Spleen (tissue), 7 donors: ENCODE measurements around the gene FBXO10.

Experiments used
- POLR2A ChIP-seq, 3 donors: fragments of 450-650 bp; IDR thresholded peaks; one replicate each; pipeline ENCODE4 v1.5.1; 2017; ENCODE audit warnings: antibody characterized with exemption in 3 of 3, mild to moderate bottlenecking in 1 of 3
- POLR2AphosphoS5 ChIP-seq, 3 donors: sonication (generic); formaldehyde crosslinking; IDR thresholded peaks; one replicate each; pipeline ENCODE4 v1.5.1; 2017; ENCODE audit warnings: antibody characterized with exemption in 3 of 3
- TF ChIP-seq, protein P1 (sequence below), 11 experiments: fragments of 200-600 bp in 7 of 11; fragments of 450-650 bp in 4 of 11; sonication (generic) in 4 of 11; IDR thresholded peaks in 8 of 11; conservative IDR thresholded peaks in 3 of 11; 1 replicate in 7 of 11; 2 replicates in 4 of 11; pipeline versions ENCODE4 v1.4.0 to v1.8.0; 2016 to 2021; ENCODE audit warnings: antibody characterized with exemption in 11 of 11, inconsistent platforms in 4 of 11, mild to moderate bottlenecking in 1 of 11
- donor health status: DM: no; HTN: no; CAD: no; lungs with moderate emphysema.
- donor health status: DM: no; HTN: no; CAD: no.
- donor health status: DM: no; HTN: no; CAD: no.

DNA sequence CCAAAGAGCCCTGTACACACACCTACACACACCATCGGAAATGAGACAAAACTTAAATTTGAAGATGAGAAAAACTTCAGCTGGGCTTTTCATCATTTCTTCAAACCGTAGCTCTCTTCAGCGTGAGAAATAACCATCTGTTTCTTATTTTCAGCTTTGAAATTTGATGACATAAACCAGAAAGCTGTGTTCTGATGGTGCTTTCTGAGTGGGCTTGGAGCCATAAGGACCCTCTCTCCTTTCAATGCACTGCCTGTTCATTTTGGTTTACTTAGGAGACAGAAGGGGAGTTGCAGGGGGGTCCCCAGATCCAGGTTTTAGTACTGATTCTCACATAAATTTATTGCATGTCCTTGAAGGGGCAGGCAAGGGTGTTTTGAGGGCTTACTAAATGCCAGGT lies 9.5 kb downstream of the FBXO10 start:
- TF ChIP-seq, protein P1, sequence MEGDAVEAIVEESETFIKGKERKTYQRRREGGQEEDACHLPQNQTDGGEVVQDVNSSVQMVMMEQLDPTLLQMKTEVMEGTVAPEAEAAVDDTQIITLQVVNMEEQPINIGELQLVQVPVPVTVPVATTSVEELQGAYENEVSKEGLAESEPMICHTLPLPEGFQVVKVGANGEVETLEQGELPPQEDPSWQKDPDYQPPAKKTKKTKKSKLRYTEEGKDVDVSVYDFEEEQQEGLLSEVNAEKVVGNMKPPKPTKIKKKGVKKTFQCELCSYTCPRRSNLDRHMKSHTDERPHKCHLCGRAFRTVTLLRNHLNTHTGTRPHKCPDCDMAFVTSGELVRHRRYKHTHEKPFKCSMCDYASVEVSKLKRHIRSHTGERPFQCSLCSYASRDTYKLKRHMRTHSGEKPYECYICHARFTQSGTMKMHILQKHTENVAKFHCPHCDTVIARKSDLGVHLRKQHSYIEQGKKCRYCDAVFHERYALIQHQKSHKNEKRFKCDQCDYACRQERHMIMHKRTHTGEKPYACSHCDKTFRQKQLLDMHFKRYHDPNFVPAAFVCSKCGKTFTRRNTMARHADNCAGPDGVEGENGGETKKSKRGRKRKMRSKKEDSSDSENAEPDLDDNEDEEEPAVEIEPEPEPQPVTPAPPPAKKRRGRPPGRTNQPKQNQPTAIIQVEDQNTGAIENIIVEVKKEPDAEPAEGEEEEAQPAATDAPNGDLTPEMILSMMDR (IDR thresholded peaks at IDR 0.05 in 8 of 11, conservative IDR thresholded peaks at IDR 0.05 in 3 of 11) = no peak
- TF ChIP-seq POLR2A (IDR thresholded peaks at IDR 0.05) (no peak), POLR2AphosphoS5 (IDR thresholded peaks at IDR 0.05) (no peak)
